H54 (cell line): Measurements from ENCODE around the gene PTTG1IP.

ENCODE experiments used
- DNase-seq: peaks from one replicate; pipeline ENCODE4 v3.0.0; 2011; ENCODE audit warnings: low spot score, mixed read lengths; ENCODE audit not compliant: insufficient read length
- FAIRE-seq: peaks from 3 replicates; lab custom pipeline; 2011; peaks lifted over from hg19 to GRCh38; lab: Jason Lieb, UNC
- POLR2A ChIP-seq: IDR thresholded peaks from 2 replicates; pipeline ENCODE4 v1.6.1; 2011; ENCODE audit warnings: low read depth, mild to moderate bottlenecking, low read length

PTTG1IP gene

GRCh38 chr21:44903050-44903685, 29.7 kb upstream of the PTTG1IP start:
- TF ChIP-seq POLR2A = no peak
- no peak for DNase-seq
- FAIRE-seq = no peak

- DNase-seq (no peak), FAIRE-seq (no peak)
- no peak for TF ChIP-seq POLR2A
Measured at GRCh38 chr21:44902268-44903049, 29.0 kb upstream of the PTTG1IP start.

- DNase-seq = no peak
- FAIRE-seq = no peak
Measured at GRCh38 chr21:44901391-44902074, 28.0 kb upstream of the PTTG1IP start.

GRCh38 chr21:44900559-44901251, 27.2 kb upstream of the PTTG1IP start:
- no peak for DNase-seq
- no peak for FAIRE-seq
- no peak for TF ChIP-seq POLR2A

More at GRCh38 chr21:44901391-44902074, 28.0 kb upstream of the PTTG1IP start:
- TF ChIP-seq POLR2A = no peak

- no peak for TF ChIP-seq POLR2A
- FAIRE-seq = no peak
- DNase-seq = no peak
Measured at GRCh38 chr21:44899768-44900558, 26.5 kb upstream of the PTTG1IP start.

- TF ChIP-seq POLR2A = no peak
- FAIRE-seq (no peak), DNase-seq (no peak)
Measured at GRCh38 chr21:44898851-44899767, 25.6 kb upstream of the PTTG1IP start.

GRCh38 chr21:44898011-44898488, 24.6 kb upstream of the PTTG1IP start:
- no peak for DNase-seq
- TF ChIP-seq POLR2A = no peak
- FAIRE-seq = no peak

GRCh38 chr21:44897326-44898010, 24.0 kb upstream of the PTTG1IP start:
- TF ChIP-seq POLR2A = no peak
- FAIRE-seq = no peak
- no peak for DNase-seq

GRCh38 chr21:44896561-44897286, 23.2 kb upstream of the PTTG1IP start:
- TF ChIP-seq POLR2A = no peak
- DNase-seq (no peak), FAIRE-seq (no peak)

- no peak for TF ChIP-seq POLR2A
- FAIRE-seq (no peak), DNase-seq (no peak)
Measured at GRCh38 chr21:44895859-44896258, 22.4 kb upstream of the PTTG1IP start.

- FAIRE-seq (no peak), DNase-seq (no peak)
- TF ChIP-seq POLR2A = no peak
Measured at GRCh38 chr21:44894687-44895302, 21.3 kb upstream of the PTTG1IP start.
